Chondrocyte (in vitro differentiated cells): ENCODE data around the gene KMT5C. TPM values are rescaled to one million over a fixed set of nuclear protein-coding genes. Genes with fewer than 3 reads are reported as not detected.

ENCODE experiments used
- DNase-seq: peaks from one replicate; pipeline ENCODE4 v3.0.0; 2021; ENCODE audit warnings: mixed read lengths, low spot score
- H3K27ac Mint-ChIP-seq: one replicate; pipeline ENCODE4 v1.8.0; 2021; ENCODE audit warnings: mild to moderate bottlenecking, moderate library complexity, mixed read lengths; ENCODE audit not compliant: unreplicated experiment
- H3K27me3 Mint-ChIP-seq: 2 replicates; pipeline ENCODE4 v1.8.0; 2021; ENCODE audit warnings: low read depth, mixed read lengths
- H3K36me3 Mint-ChIP-seq: 2 replicates; pipeline ENCODE4 v1.8.0; 2021; ENCODE audit warnings: low read depth, mixed read lengths
- H3K4me1 Mint-ChIP-seq: 2 replicates; pipeline ENCODE4 v1.8.0; 2021; ENCODE audit warnings: low read depth, mild to moderate bottlenecking, mixed read lengths
- H3K4me3 Mint-ChIP-seq: one replicate; pipeline ENCODE4 v1.8.0; 2021; ENCODE audit warnings: mild to moderate bottlenecking, moderate library complexity, mixed read lengths; ENCODE audit not compliant: unreplicated experiment
- H3K9me3 Mint-ChIP-seq: 2 replicates; pipeline ENCODE4 v1.8.0; 2021; ENCODE audit warnings: low read depth, mixed read lengths
- total RNA-seq: library from RNA; stranded (reverse); gene quantifications from 3 replicates; pipeline ENCODE4 v1.2.1, GENCODE V29; 2021
- TF ChIP-seq, protein P1 (sequence below): fragments of 200-600 bp; sonication (generic); IDR thresholded peaks from 2 replicates; pipeline ENCODE4 v1.5.0; 2021; ENCODE audit warnings: antibody characterized with exemption, mild to moderate bottlenecking, moderate library complexity

Gene KMT5C
- total RNA-seq, 1 donor from 2014 or later = 9.5 TPM

DNA sequence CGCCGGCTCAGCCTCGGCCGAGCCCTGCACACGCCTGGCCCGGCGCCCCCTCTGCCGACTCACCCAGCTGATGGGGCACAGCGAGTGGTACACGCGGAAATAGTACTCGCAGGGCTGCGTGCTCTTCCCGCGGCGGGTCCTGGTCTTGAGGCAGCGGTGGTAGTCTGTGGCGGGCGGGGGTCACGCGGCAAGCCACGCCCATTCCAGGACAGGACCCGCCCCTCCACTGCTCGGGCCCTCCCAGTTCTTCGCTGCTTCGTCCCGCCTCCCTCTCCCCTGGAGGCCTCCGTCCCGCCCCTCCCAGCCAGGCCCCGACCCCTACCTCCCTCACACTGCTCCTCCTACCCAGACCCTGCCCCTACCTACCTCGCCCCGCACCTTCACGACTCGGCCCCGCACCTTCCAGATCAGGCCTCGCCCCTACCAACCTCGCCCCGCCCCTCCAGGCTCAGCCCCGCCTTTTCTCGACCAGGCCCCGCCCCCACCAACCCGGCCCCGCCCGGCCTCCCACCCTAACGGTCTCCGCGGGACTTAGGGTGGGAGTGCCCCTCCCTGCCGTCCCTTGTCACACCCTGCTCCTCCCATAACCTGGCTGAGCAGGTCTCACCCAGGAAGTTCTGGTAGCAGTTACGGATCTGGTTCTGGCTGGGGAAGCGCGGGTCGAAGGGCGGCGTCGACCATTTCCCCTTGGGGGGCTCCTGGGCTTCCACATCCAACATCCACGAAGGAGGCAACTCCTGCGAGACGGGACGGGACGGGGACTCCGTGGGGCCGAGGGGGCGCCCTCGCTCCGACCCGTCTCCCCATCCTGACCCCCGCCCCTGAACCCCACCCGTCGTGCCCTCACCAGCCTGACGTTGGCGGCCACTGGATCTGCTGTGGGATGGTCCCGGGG is 14.4 kb downstream of the KMT5C start:
- H3K4me3 Mint-ChIP-seq = peak overlapping the region; percentile 69
- H3K27ac Mint-ChIP-seq = no peak overlapping the region
- no peaks in the 10 kb centered on the region for H3K36me3 Mint-ChIP-seq
- peak; percentile 65 for DNase-seq
- TF ChIP-seq, protein P1, sequence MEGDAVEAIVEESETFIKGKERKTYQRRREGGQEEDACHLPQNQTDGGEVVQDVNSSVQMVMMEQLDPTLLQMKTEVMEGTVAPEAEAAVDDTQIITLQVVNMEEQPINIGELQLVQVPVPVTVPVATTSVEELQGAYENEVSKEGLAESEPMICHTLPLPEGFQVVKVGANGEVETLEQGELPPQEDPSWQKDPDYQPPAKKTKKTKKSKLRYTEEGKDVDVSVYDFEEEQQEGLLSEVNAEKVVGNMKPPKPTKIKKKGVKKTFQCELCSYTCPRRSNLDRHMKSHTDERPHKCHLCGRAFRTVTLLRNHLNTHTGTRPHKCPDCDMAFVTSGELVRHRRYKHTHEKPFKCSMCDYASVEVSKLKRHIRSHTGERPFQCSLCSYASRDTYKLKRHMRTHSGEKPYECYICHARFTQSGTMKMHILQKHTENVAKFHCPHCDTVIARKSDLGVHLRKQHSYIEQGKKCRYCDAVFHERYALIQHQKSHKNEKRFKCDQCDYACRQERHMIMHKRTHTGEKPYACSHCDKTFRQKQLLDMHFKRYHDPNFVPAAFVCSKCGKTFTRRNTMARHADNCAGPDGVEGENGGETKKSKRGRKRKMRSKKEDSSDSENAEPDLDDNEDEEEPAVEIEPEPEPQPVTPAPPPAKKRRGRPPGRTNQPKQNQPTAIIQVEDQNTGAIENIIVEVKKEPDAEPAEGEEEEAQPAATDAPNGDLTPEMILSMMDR = no peak
- no peaks in the 10 kb centered on the region for H3K9me3 Mint-ChIP-seq
- peaks cover 14% of the 10 kb centered on the region for H3K4me1 Mint-ChIP-seq
- H3K27me3 Mint-ChIP-seq = peaks cover 38% of the 10 kb centered on the region

DNA sequence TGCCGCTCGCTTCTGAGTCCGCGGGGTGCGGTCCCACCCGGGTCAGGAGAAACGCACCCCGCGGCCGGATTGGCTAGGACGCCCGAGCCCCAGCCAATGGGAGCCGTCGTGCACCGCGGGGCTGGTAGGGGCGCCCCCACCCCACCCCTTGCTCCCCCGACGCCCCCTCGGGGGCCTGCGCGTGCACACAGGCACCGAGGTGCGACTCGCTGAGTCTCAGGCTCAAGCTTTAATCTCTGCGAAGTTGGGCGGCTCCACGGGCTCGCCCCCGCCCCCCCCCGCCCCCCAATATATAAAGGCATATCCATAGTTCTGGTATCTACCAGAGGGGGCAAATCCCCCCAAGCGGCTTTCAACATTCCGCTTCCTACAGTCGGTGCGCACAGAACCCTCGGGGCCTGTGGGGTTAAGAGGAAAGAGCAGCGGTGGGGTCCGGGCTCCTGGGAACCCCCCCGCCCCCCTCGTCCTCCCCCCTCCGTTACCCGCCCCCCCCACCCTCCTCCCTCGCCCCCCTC is 15.1 kb downstream of the KMT5C start, which contains the start of gene COX6B2:
Gene COX6B2 (minus strand): TSS at position 22 of the 515 bp plus-strand sequence. CDS start 198 bp downstream, outside the sequence.
- peaks cover 38% of the 10 kb centered on the region for H3K27me3 Mint-ChIP-seq
- no peaks in the 10 kb centered on the region for H3K36me3 Mint-ChIP-seq
- H3K9me3 Mint-ChIP-seq = no peaks in the 10 kb centered on the region
- peak; percentile 82 for DNase-seq
- peaks cover 14% of the 10 kb centered on the region for H3K4me1 Mint-ChIP-seq
- peak within 1 kb of the TSS; percentile 69 for H3K4me3 Mint-ChIP-seq
- H3K27ac Mint-ChIP-seq = no peak within 1 kb of the TSS
- TF ChIP-seq, protein P1 = no peak

DNA sequence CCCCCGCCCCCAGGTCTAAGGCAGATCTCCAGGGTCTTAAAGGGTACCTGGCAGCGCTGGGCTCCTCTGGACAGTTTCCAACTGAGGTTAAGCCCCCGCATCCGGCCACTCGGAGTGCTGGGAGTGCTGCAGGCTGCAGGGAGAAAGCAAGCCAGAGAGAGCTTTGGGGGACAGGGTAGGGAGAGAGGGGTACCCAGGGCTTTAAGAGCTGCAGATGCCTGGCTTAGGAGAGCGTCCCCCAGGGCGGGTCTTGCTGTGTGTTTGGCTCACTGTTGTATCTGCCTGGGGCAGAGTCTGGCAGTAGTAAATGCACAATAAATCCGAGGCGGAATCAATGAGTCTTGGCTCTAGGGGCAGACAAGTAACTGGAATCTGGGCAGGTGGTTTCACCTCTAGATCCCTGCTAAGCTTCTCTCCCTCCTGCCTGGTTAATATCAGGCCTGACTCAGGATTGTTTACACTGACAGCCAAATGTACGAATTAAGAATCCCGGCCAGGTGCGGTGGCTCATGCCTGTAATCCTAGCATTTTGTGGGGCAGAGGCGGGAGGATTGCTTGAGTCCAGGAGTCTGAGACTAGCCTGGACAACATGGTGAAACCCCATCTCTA is 15.6 kb downstream of the KMT5C start:
- Mint-ChIP-seq H3K27ac (no peak overlapping the region), H3K36me3 (no peaks in the 10 kb centered on the region), H3K4me1 (peaks cover 14% of the 10 kb centered on the region), H3K27me3 (peaks cover 38% of the 10 kb centered on the region), H3K9me3 (no peaks in the 10 kb centered on the region), H3K4me3 (no peak overlapping the region)
- no peak for DNase-seq
- TF ChIP-seq, protein P1 = no peak

DNA sequence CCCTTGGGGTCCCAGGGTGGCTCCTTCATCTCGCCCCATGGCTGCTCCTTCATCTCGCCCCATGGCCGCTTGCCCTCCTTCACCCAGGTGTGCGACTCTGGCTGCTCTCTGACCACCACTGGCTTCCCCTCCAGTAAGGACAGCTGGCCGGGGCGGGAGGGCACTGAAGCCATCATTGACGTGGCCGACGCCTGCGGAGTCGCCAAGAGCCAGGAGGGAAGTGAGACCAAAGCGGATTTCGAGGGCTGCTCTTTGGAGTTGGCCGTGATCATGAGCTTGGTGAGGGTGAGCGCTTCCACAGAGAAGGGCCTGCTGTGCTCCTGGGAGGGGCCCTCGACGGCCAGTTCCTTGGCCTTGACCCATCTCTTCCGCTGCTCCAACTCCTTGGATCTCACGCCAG is 18.8 kb downstream of the KMT5C start:
- H3K36me3 Mint-ChIP-seq = no peaks in the 10 kb centered on the region
- no peaks in the 10 kb centered on the region for H3K9me3 Mint-ChIP-seq
- H3K27ac Mint-ChIP-seq = no peak overlapping the region
- no peak overlapping the region for H3K4me3 Mint-ChIP-seq
- peaks cover 3% of the 10 kb centered on the region for H3K4me1 Mint-ChIP-seq
- TF ChIP-seq, protein P1 = no peak
- peaks cover 10% of the 10 kb centered on the region for H3K27me3 Mint-ChIP-seq
- no peak for DNase-seq
